Stimulated activated CD8-positive, alpha-beta memory T cell treated with anti-CD3 and anti-CD28 coated beads, Interleukin-7, amount 100 ng/mL, for 1 hour (primary cell): ENCODE measurements around the gene ACTR2.

Experiments
- DNase-seq, 2 donors: peaks; one replicate each; pipeline ENCODE4 v3.0.0-alpha.2; 2020; ENCODE audit warnings: low read depth in 2 of 2

Gene ACTR2

DNA sequence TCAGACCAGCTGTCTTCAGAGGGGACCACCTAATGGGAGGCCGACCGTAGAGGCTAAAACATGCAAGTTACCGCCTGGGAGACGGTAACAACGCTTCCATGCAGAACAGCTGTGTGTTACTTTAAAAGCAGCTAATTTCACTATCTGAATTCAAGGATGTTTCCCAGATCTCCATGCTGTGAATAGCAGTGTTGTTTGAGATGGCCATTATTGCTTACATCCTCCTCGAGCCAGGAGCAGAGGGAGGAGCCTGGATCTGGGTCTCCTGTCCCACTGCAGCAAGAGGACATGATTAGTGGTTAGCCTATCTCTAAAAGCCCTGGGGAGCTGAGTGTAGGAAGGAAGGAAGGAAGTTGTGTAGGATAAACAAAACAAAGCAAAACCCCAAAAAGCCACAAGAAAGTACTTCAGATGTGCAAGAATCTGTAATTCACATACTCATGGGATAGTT is 50.9 kb downstream of the ACTR2 start:
- DNase-seq = no peak

DNA sequence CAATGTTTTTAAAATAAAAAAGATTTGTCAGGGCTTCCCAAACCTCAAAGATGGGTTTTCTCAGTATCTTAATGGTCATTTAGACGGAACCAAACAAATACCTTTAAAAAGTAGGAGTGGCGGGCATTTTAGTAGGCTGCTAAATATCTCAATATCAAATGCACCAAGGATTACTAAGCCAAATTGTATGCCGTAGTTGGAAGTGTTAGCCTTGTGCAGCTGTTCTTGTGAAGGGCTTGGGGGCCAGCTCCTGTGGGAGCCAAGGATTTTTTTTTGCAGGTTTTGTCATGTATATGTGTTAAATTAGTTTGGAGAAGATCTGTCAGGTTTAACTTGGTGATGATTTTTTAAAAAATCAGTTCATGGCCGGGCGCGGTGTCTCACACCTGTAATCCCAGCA is 52.1 kb downstream of the ACTR2 start:
- no peak for DNase-seq

DNA sequence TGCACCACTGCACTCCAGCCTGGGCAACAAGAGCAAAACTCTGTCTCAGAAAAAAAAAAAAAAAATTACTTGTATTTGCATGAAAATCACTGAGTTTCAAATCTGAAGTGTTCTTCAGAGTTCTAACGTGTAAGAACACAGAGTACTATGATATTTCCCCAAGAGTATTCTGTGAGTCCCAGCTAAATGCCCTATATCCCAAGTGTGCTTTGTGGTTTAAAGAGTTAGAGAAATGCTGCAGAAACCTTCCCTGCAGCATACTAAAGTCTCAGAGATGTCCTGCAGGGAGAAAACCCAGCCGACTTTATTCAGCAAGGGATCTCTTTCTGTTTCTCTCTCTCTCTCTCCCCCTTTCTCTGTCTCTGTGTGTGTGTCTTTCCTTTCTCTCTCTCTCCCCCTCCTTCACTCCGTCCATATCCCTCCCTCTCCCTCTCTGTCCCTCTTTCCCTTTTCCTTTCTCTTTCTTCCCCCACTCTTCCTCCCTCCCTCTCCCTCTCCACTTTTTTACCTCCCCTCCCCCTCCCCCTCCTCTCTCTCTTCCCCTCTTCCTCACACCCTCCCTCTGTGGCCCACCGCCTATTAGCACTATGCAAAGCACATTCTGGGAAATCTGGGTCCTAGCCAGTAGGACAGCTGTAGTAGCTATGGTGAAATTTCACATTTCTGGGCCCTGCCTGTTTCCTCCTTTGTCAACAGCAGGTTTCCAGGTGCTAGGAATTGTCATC is 54.2 kb downstream of the ACTR2 start:
- DNase-seq = no peak

DNA sequence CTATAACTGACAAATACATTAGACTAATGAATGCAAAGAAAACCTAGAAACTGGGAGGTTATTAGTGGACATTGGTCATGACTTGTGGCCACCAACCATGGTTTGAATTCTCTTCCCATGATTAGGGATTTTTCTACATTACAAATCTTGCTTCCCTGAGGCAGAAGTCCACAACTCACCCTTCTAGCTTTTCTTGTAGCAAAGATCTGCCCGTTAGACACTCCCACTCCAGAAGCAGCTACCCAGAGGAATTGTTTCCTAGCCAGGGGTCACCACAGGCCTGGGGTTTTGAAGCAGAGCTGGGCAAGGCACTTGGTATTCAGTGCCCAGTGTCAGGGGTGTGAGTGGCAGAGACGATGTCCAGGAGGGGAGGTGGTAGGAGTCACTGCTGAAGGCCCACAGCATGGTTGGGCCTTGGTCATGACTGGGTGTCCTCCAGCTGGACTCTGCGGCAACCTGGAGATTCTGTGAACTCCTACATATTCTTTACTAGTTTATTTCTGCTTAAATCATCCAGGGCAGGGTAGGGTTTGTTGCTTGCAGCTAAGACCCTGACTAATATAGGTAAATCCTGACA is 54.9 kb downstream of the ACTR2 start:
- no peak for DNase-seq

DNA sequence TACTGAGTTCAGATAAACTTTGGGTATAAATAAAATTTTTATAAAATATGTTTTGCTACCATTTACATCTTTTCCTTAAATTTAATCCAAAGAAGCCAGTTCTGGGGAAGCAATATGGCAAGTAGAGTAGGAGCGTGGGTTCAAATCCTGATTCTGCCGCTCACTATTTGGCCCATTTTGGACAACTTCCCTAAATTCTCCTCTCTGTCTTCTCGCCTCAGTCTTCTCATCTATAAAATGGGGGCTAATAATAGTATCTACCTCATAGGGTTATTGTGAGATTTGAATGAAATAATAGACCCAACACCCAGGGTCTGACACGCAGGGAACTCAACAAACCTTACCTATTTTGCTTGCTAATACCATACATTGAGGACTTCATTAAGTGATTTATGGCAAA is 59.7 kb downstream of the ACTR2 start:
- DNase-seq = no peak

DNA sequence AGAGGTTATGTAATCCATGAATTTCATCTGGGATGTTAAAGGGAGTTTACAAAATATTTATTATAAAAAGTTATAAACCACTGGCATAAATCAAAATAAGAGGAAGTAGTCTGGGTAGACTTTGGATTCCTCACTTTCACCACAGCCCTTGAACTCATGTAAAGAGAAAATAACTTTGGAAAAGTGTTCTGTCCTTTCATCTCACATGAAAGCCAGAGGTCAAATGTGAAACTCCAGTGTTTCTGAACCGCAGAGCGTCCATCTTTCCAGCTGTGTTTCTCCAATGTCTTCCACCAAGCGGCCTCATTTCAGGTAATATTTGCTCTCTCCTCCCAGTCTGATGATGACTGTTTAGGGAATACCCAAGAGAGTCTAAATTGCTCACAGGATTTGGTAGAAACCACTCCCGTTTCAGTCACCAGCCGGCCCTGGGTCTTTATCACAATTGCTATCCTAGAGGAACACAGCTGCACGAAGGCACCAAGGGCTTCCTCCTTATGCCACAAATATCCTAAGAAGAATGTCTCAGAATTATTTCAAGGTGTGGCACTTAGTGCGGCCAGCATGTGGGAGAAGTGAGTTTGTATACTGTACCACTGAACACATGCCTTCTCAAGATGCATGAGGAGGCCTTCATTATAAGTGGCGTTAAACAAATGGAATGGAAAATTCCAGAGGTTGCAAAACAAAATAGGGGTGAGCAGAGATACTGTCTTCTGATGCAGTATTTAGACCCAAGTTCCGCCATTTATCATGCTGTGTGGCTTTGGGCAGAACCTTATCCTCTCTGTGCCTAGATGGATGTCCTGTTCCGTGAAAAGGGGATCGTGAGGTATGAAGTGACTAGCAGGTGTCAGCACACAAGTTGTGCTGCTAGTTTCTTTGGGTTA is 63.8 kb downstream of the ACTR2 start:
- no peak for DNase-seq

DNA sequence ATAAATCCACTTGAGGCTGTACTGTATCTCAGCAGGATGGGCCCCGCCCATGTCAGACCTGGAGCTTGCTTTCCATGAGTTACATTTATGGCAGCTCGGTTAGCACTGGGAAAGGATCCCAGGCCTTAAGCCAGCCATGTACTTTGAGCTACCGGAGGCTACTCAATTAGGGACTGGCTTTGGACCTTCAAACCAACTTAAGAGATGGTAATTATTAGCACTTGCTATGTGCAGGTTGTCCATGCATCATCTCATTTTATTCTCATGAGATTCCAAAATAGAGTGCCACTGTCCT is 64.4 kb downstream of the ACTR2 start:
- DNase-seq = no peak

DNA sequence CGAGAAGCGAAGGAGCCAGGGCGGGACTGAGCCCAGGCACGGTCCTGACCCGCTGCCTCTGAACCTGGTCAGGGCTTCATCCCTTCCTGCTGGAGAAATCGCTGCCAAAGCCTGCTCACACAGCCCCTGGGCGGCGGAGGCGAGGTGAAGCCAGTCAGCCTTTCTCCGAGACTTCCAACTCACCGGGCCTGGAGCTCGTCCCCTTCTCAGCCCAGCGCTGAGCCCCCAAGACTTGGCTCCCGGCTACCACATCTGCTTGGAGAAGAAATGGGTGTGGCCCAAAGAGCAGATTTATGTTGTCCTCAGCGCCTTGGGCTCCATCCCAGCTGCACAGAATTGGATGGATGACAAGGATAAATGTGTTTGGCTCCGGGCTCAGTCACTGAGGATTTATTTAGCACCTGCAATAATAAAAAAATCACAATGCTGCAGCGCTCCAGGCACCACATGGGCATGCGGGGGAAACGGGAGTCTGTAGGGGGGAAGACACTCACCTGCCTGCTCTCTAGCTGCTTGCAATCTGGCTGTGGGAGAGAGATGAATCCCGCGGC is 64.9 kb downstream of the ACTR2 start:
- no peak for DNase-seq

DNA sequence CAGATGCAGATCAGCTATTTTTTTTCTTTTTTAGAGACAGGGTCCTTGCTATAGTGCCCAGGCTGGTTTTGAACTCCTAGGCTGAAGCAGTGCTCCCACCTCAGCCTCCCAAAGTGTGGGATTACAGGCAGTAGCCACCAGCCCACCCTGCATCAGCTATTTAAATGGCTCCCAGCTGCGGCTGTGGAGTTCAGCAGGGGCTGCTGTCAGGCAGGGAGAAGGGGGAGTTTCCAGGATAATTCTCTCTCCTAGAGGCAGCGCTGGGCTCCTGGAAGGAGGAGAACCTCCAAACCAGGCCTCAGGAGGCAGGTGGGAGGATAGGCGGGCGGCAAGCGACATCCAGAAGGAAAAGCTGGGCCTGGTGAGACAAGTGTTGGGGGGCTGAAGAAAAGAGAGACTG is 65.7 kb downstream of the ACTR2 start:
- DNase-seq = no peak

DNA sequence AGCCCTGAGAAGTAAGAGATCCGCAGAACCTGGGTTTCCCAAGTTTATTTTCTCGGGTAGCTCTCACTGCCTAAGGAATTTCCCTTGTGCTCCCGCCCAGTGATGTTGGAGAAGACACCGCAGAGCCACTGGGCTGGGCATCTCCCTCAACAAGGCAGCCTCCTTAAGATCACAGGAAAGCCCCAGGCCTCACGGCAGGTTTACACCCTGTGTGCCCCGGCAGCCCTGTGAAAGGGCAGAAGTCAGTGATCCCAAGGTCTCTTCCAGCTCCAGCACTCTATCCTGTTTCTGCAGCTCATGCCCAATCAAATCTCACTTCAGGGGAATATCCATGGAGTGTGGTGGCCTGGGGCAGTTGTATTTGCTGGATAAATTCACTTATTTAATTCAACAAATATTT is 66.5 kb downstream of the ACTR2 start:
- DNase-seq = no peak

DNA sequence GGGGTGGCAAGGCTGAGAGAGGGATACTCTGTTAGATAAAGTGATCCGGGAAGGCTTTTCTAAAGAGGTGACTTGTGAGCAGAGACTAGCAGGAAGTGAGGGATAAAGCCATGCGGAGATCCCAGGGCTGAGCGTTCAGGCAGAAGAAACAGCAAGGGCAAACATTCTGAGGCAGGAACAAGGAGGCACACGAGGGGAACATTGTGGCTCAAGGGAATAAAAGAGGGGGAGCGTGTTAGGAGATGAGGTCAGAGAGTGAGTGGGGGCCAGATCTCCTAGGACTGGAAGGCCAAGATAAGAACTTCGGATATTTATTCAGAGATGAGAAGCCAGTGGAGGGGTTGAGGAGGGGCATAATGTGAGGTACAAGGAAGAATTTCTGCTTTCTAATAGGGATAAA is 67.1 kb downstream of the ACTR2 start:
- no peak for DNase-seq

DNA sequence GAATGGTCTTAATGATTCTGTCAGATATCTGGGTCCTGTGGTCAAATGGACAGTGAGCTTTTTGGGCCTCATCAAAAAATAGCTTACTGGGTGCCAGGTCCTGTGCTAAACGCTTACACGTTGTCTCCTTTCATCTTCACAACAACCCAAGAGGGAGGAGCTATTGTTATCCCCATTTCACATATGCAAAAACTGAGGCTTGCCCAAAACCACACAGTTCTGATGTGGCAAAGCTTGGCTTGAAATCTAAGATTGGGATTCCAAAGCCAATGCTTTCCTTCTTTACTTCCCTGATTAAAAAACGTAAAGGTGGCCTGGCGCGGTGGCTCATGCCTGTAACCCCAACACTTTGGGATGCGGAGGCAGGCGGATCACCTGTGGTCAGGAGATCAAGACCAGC is 69.3 kb downstream of the ACTR2 start:
- DNase-seq = no peak

DNA sequence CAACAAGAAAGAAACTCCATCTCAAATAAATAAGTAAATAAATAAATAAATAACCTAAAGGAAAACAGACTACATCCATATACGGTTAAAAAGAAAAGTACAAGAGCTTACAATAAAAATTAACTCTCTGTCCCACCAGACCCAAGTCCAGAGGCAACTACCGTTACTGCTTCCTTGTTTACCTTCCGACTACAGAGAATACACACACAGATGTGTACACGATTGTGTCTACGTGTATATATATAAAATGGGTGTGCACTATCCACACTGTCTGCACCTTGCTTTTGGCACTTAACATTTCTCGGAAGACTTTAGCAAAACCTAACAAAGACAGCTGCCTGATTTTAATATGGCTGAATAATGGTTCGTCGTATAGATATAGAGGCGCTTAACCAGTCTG is 69.9 kb downstream of the ACTR2 start:
- DNase-seq = no peak

DNA sequence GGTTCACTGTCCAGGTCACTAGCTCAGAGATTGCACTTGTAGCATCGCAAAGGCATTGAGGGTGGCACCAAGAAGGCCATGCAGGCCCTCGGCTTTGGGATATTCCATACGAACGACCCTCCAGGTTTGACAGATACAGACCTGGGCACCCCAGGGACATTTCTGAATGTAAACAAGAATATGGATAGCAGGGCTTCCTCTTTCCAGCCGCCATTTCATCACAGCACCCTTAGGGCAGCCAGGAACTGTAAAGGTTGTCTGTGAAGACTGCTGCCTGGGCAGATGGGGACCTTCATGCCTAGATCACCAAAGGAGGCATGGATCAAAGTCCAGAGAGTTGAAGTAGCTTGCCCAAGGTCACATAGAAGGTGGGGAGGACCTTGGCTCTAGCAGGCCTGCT is 70.5 kb downstream of the ACTR2 start:
- no peak for DNase-seq

DNA sequence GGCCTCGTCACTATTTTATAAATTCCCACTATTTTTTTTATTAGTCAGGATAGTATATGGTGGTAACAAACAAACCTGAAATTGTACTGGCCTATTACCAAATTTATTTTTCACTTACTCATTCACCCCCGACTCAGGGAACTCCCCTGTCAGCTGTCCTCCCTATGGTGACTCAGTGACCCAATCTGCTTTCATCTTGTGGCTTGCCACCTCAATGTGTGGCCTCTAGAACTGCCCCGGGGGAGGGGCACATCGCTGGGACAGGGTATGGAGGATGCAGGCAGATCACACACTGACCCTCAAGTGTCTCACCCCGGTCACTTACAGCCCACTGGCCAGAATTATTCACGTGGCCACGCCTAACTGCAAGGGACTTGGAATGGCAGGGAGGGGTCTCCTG is 71.6 kb downstream of the ACTR2 start:
- DNase-seq = peak in 1 of 2 donors; percentile 4

DNA sequence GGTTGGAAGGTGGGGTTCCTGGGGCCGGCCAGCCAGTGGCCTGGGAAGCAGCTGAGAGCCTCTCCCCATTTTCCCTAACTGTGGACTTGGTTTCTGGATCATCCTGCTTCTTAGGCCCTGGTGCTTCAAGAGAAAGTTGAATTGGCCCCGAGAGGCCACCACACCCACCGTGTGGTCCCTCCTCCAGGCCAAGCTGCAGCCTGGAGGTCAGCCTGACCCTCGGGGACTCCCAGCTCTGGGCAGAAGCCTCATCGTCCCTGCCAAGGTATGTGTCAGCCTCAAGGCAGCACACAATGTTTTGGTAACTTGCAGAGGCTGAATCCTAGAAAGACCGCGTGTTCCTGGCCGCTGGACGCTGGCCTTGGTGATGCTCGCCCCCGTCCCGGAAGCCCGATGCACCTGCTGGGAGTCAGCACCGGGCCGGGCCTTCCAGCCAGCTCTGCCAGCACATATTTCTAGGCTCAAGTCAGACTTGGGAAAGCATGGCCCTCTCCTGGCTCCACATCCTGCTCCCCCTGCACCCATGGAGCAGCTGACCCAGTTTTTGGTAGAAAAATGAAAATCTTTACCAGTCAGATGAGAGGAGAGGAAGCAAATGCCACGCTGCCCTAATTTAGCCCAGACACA is 72.6 kb downstream of the ACTR2 start:
- DNase-seq = no peak

DNA sequence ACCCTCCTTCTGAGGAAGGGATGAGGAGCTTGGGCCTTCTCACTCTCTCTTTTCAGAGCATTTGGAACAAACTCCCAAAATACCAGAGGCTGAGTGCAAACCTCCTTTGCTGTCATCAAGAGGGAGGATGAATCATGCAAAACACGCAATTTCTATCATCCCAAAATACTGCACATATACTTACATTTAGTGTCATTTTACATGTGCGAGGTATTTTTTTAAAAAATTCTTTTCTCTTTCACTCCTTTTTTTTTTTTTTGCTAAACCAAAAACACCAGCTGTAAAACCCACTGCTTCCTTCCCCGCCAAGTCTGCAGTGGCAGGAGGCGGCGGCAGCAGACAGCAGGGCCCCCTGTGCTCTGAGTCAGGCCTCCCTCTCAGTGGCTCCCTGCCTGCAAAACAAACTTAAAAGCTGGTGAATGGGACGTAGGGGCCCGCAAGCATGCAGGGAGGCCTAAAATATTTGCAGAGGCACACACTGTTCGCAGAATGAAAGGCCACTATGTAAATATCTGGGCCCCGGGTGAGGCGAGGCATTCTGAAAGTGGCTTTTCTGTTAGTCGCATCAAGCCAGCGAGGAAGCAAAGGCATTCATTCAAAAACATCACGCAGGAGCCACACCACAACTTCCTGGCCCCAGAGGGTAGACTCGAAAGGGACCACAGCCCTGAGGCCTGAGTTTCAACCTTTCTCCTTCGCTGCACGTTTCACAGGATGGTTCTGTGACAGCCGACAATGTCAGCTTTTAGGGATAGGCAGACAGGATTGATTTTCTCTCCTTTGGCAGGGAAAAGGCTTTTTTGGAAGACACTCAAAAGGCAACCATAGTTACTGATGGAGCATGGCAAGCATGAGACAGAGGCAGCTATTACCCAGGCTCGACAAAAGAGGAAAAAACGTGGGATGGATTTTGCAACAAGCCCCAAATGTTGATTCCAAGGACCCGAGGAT is 73.4 kb downstream of the ACTR2 start:
- peak; percentile 23 to 43 for DNase-seq

DNA sequence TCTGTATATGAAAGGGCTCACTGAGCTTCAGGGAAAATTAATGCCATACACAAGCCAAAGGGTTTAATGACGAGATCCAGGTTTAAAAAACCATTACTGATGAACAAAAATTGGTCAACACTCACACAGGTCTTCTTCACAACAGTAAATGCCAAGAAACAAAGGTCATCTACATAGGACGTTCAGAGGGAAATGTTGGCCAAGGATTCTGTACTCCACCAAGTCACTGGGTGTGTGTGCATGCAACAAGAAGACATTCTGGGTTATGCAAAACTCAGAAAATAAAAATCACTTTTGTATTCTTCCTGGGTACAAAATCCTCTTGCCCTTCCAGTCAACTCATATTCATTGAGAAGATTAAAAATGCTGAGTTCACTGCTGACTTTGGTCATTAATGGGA is 78.3 kb downstream of the ACTR2 start:
- DNase-seq = no peak

DNA sequence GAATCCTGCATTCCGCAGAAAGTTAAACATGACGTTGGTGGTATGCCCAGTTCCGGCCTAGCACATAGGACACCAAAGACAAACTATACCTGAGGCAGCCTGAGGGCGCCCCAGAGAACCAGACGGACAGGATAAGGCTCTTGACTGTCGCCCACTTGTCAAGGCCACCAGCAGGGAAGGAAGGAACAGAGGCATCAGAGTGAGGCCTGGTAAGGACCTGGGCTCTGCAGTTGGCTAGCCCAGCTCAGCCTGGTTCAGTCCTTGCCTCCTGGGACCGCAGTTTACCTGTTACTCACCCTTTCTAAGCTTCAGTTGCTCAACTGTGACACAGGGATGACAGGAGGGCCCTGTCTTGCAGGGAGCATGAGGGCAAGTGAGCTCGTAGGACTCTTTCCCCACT is 82.1 kb downstream of the ACTR2 start:
- DNase-seq = no peak

DNA sequence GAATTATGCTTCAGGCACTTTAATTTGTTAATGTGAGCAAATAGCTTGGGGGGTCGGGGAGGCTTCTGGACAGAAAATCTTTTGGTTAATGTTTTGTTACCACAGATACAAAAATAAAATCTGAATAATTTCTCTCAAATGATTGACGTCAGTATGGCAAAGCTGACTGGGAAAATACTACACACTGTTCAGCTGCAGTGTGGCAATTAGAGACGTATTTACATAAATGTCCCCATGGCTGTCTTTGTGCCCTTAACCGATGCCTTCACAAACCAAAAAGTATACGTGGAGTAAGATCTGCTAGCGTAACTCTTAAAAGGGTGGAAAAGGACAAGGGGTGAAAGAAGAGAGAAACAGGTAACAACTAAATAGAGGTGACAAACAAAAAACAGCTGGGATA is 83.4 kb downstream of the ACTR2 start:
- DNase-seq = no peak

DNA sequence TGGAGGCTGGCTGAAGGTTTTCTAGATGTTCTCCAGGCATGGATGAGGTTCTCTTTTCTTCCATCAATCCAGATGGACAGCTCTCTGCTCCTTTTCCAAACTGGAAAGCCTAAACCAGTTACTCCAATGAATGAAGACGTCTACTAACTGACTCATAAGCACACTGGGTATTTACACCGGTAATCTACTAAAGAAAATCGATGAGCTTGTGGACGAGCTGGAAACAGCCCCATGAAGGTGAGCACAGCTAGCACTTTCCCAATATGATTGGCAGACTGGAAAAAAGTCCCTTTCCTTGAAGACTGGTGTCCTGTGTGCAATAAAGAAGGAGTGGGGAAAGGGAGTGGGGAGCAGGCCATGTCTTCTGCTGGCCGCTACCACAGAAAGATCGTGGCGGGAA is 84.0 kb downstream of the ACTR2 start:
- no peak for DNase-seq
